Measurements from ENCODE around the gene ZKSCAN7.
"Not testable (repeated sequence)": the region's sequence is repeated elsewhere in the genome, so short reads cannot be mapped to it uniquely, and the experiment has no call there.

The ZKSCAN7 gene

GRCh38 chr3:44554626-44555592 lies at the start of gene ZKSCAN7:
Gene ZKSCAN7, plus strand, starts transcription at chr3:44555193. Its CDS starts 1,855 bp downstream, at chr3:44557048.
- DNase-seq: peak; percentile 6

DNA sequence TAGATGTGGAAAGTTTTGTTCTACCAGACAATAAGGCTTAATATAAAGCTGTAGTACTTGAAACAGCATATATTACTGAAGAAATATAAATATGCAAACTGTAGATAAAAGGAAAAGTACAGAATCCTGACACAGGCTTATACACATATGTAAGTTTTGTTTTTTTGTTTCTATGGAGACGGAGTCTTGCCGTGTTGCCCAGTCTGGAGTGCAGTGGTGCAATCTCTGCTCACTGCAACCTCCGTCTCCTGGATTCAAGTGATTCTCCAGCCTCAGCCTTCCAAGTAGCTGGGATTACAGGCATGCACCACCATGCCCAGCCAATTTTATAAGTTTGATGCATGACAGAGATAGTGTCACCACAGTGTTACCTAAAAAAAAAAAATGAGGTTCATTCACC lies 48.4 kb upstream of the ZKSCAN7 start:
- no peak for DNase-seq

DNA sequence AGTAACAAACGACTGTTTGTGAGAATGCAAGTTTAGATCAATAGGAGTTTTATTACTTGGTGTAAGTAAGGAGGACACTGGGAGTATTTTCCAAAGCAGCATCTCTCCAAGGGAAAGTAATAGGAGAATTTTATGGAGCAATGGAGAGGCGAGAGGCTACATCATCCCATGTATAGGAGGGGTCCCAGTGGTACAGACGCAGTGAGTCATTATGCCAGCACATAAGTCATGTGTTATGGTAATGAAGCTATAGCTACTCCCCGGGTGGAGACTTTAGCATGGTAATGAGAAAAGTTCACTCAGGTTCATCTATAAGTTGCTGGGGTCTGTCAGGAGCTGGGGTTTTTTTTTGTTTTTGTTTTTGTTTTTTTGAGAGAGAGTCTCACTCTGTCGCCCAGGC lies 48.0 kb upstream of the ZKSCAN7 start:
- DNase-seq: no peak

DNA sequence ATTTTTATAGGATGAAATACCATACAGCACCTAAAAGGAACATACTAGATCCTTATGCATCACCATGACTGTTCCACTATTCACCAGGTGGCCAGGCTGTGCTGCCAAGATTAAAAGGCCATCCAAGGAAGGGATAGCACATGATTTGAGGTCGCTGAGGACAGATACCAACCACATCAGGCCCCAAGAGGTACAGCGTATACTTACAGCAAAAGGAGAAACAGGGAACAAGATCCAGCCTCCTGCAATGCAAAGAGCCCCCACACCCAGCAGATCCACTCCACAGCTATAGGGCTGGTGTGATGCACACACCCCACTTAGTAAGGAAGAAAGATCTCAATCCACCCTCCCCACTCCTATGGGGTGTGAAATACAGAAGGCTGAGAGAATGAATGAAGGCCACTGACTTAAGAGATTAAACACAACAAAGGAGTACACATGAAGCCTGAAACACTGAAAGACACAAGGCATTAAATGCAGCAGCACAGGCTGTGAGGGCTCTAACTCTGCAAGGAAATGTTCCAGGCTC lies 45.5 kb upstream of the ZKSCAN7 start:
- no peak for DNase-seq

DNA sequence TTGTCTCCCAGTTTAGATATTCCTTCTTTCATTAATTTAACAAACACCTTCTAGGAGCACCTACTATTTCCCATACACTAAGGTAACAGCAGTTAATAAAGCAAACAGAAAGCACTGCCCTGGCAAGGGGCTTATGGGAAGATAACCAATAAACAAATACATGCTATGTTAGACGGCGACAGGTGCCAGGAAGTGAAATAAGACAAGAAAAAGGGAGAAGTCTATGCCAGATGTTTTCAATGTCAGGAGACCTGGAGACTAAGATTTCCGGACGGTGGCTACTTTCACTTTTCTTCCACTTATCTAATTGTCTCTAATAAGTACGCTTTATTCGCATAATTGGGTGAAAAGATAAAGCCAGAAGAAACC lies 45.0 kb upstream of the ZKSCAN7 start:
- peak; percentile 4 for DNase-seq

DNA sequence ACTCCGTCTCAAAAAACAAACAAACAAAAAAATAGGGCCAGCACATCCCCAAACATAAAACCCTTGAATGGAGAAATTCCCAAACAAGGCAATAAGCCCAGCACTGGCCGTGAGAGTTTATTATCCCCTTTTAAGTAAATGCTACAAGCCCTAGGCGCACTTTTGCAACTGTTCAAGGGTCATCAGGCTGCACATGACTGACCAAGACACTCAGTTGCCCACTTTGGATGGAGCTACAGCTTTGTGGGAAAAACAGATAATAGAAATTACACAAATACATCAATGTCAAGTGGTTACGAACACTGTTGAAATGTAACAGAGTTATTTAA lies 43.8 kb upstream of the ZKSCAN7 start:
- DNase-seq: no peak

DNA sequence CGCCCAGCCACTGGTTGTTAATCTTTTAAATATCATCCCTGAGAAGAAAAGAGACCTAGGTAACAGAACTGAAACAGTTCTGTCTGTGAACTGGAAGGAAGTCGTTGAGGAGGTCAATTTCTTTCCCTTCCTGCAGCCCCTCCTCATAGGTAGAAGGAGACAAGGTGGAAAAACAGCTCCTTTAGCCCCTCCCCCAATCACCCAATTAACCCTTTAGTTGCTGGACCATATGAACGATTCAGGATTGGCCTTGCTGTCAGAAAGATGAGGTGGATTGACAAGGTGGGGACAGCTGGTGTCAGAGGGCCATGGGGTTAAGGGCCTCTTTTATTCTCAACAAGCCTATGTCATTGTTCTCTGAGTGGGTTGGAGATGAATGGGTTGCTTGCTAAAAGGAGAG lies 41.5 kb upstream of the ZKSCAN7 start:
- no peak for DNase-seq

- DNase-seq: no peak
Observed at GRCh38 chr3:44516230-44516629, 38.8 kb upstream of the ZKSCAN7 start.

GRCh38 chr3:44518782-44519156 lies 36.2 kb upstream of the ZKSCAN7 start:
- DNase-seq: no peak

DNA sequence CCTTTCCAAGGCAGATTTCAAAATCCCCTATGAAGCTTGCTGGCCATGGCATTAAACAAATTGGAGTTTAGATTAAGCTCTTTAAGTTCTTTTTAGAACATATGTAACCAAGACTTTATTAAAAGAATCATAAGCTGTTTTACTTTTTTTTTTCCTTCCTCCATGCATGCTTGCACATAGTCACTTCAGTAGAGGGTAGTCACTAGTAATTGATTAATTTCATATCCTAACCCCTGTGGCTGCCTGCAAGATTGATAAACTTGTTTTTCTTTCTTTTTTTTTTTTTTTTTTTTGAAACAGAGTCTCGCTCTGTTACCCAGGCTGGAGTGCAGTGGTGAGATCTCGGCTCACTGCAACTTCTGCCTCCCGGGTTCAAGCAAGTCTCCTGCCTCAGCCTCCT lies 33.3 kb upstream of the ZKSCAN7 start:
- DNase-seq: no peak

DNA sequence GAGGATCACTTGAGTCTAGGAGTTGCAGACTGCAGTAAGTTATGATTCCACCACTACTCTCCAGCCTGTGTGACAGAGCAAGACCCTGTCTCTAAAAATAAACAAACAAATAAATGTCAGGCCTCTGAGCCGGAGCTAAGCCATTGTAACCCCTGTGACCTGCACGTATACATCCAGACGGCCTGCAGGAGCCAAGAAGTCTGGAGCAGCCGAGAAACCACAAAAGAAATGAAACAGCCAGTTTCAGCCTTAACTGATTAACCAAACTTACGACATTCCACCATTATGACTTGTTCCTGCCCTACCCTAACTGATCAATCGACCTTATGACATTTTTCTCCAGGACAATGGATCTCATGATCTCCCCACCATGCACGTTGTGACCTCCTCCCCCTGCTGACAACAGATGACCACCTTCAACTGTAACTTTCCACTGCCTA lies 32.5 kb upstream of the ZKSCAN7 start:
- no peak for DNase-seq

GRCh38 chr3:44525060-44525459 lies 29.9 kb upstream of the ZKSCAN7 start:
- DNase-seq: no peak

GRCh38 chr3:44529927-44530326 lies 25.1 kb upstream of the ZKSCAN7 start:
- DNase-seq: no peak

GRCh38 chr3:44530911-44531310 lies 24.1 kb upstream of the ZKSCAN7 start:
- DNase-seq: no peak

DNA sequence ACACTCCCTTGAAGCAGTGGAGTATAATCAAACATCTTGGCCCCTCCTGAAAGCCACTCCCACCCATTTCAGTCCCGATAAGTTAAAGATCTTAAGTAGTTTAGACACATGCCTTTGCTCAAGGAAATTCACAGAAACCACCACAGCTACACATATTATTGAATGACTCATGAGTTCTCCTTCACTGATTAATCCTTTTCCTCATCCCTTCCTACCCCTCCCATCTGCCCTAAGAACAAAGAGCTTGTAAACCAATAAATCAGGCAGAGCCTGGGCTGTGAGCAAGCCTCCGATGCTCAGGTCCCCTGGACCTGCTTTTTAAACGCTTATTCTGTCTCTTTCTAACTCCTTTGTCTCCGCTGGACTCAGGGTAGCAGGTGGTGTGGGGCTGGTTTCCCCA lies 20.3 kb upstream of the ZKSCAN7 start:
- not testable (repeated sequence) for DNase-seq

DNA sequence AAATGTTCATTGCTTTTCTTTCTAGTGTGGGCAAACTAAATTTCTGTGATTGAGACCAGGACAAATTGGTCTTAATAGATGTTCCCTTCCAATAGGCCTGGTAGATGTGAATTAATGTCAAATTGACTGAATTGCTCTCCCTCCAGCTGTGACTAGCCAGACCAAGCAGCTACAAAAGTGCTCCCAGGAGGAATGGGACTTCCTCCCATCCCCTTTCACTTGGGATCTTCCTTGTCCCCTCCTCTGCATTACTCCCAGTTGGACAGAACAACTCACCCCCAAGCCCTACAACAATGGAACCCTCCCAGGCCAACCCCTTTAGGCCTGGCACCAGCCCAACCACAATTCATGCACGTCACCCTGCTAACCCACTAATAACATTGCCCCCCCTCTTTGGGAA lies 19.6 kb upstream of the ZKSCAN7 start:
- DNase-seq: no peak

DNA sequence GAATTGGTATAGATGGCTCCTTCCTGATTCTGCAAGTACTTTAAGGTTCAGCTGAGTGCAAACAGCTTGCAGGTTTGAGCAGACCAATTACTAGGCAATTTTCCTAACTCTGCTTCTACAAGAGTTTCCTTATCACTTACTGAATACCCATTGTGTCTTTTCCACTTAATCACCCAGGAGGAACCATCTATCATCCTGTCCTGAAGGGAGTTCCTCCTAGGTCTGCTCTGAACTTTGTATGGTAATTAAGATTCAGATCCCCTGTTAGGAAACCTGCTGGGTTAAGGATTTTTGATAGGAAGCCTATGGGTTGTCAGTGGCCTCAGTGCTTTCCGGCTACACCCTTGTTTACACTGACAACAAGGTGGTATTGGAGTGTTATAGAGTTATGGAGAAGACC lies 10.2 kb upstream of the ZKSCAN7 start:
- DNase-seq: not testable (repeated sequence)

DNA sequence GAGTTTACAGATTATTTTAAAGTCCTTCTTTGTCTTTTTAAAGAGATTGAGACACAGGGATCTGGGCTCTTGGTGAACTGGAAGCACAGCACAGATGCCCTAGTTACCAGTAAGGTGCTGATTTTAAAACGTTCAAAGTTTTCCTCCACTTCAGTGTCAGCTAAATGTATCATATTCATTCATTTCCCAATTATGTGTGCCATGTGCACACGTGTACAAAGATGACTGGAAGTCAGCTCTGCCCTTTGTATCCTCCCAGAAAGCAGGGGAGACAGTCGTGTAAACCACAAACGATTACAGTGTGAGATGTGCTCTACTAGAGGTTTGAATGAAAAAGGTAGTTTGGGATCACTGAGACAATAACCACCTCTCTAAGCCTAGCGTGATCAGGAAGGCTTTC lies 730 bp downstream of the ZKSCAN7 start:
- DNase-seq: no peak

GRCh38 chr3:44557074-44557473 lies 2.1 kb downstream of the ZKSCAN7 start:
- no peak for DNase-seq

GRCh38 chr3:44561076-44561475 lies 6.1 kb downstream of the ZKSCAN7 start:
- no peak for DNase-seq

DNA sequence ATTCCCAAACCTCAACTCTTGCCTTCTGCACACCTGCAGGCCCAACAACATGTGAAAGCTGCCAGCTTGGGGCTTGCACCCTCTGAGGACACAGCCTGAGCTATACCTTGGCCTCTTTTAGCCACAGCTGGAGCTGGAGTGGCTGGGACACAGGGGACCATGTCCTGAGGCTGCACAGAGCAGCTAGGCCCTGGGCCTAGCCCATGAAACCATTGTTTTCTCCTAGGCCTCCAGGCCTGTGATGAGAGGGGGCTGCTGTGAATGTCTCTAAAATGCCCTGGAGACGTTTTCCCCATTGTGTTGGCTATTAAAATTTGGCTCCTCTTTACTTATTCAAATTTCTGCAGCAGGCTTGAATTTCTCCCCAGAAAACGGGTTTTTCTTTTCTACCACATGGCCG lies 7.2 kb downstream of the ZKSCAN7 start:
- DNase-seq: no peak

- DNase-seq: no peak
Observed at GRCh38 chr3:44568561-44568960, 13.6 kb downstream of the ZKSCAN7 start.

- DNase-seq: no peak
Observed at GRCh38 chr3:44571024-44571423, 16.0 kb downstream of the ZKSCAN7 start.

DNA sequence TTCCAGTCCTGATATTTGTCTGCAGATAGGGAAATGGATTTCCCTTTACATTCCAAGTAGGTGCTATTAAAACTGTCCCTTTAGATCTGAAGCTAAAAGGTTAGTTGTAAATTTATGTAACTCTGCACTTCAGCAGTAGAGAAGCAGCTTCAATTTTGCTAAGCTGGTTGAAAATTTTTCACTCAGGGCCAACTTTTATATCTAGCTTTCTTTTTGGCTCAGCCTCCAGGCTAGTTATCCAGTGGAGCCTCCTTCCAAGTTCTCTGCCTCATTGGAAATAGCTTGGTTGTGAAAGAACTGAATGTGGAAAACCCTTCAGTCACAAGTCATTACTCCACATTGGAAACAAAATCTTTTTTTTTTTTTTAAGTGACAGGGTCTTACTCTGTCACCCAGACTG lies 21.6 kb downstream of the ZKSCAN7 start:
- no peak for DNase-seq

Data from NCI-H526 treated with DMSO at 0.1 percent for 48 hours (cell line).